HG02870 (cell line): Measurements from ENCODE around the gene SLC39A1.
A peak's percentile ranks its signal among the peaks of the same experiment; 100 is the strongest.
"Not testable (repeated sequence)": the region's sequence is repeated elsewhere in the genome, so short reads cannot be mapped to it uniquely, and the experiment has no call there.

ENCODE experiments used
- ATAC-seq: cut with Tn5 transposase; IDR thresholded peaks from one replicate; pipeline ENCODE4 v1.9.1; 2021; ENCODE audit warnings: mild to moderate bottlenecking, moderate library complexity; ENCODE audit not compliant: unreplicated experiment

Gene SLC39A1

GRCh38 chr1:153932156-153933131 is 30.9 kb downstream of the SLC39A1 start:
- no peak for ATAC-seq

- ATAC-seq: no peak
These were observed 33.1 kb downstream of the SLC39A1 start for GRCh38 chr1:153929981-153930948.

DNA sequence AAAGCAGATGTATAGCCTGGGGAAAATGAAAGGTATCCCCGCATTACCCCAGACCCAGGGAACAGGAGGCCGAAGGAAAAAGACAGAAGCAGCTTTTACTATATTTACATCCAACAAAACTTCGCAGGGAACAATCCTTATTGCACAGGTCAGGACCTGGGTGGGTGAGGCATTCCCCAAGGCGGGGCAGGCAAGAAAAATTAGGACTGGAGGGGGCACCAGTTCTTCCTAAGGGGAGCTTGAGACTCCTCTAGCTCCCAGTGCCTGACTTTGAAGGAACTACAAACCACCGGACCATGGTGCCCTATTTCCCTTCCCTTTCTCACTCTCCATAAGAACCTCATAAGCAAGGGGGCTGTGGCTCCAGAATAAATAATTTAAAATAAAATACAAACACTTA is 33.9 kb downstream of the SLC39A1 start:
- ATAC-seq: no peak

DNA sequence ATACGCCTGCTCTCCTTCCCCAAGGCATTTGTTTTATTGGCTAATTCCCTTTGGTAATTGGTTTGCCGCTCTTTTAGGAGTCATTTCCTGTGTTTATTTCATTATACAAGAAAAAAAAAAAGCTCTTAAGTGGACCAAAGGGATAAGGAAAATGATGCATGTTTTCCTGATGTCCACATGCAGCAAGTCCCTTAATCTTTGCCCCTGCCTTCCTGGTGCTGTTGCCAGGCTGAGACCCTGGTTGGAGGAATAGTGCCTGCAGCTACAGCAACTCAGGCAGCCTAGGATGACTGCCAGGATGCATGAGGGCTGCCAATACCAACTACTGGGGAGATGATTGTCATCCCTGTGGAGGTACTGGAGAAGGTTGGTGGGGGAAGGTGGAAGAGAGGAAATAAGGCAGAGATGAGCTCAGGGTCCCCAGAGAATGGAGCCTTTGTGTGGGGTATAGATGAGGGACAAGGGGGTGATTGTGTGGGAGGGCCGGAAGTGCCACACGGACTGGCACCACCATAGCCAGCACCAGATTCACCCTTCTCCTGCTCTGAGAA is 34.5 kb downstream of the SLC39A1 start:
- ATAC-seq: no peak

DNA sequence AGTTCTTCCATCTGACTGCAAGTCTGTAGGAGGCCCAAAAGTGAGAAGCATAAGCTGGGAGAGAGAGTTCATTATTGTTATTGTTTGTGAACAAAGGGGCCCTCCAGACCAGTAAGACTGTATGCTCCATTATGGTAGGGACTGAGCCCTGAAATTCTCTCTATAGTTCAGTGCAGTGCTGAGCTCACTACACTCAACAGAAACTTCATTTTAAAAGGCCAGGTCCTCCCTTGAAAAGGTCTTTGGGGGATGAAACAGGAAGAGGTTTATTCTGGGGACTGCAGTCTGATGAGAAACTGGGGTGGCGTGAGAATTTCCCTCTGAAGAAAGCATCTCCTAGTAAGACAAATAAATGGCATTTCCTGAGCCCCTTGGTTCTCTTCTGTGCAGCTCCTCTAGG is 35.1 kb downstream of the SLC39A1 start:
- ATAC-seq: no peak

- ATAC-seq: no peak
These were observed 36.9 kb downstream of the SLC39A1 start for GRCh38 chr1:153926405-153926804.

- ATAC-seq: peak; percentile 94
These were observed 40.1 kb downstream of the SLC39A1 start, which contains the start of gene GATAD2B for GRCh38 chr1:153922972-153923925. GATAD2B (minus strand) TSS chr1:153922972; CDS start chr1:153828347, 94,625 bp downstream.

- ATAC-seq: peak; percentile 8
These were observed 41.0 kb downstream of the SLC39A1 start for GRCh38 chr1:153922076-153922971.

- no peak for ATAC-seq
These were observed 41.6 kb downstream of the SLC39A1 start for GRCh38 chr1:153921803-153922075.

- ATAC-seq: no peak
These were observed 42.1 kb downstream of the SLC39A1 start for GRCh38 chr1:153921080-153921802.

DNA sequence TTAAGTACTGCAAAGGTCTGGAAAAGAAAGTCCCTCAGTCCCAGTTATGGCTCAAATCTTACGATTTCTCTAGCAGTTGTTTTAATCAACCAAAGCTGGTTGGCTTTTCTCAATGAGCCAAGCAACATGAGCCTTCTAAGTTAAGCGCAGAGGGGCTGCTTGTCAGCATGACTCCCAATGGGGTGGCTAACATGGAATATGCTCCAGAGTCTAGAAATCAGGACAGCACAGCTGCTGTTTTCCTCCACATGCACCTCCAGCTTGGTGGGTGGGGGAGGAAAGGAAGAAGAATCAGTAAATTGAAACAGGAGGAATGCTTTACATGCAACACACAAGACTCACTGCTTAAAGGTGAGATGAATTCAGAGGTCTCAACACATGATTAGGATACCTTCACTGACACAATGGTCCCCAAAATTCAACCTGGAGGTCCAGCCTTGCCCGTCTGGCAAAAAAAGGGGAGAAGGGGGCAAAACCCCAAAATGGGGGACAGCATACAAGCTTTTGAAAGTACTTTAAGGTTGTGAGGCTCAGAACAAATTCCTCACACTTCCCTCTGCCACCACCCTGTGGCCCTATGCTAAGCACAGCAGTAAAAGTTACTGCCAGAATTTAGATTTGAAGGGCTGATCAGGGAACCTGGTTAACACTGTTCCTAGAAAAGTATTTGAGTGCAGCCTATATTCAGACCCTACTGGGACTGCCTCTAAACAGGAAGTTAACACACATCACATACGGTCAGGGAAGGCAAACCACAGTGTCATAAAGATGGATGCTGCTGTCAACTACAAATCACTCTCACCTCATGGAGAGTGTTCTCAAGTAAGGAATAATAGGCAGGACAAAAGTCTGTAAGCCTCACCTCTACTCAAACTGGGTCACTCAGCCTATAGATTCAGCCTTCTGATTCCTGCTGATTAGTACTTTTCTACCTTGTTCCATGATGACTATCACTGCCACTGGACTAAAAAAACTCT is 43.2 kb downstream of the SLC39A1 start:
- no peak for ATAC-seq

DNA sequence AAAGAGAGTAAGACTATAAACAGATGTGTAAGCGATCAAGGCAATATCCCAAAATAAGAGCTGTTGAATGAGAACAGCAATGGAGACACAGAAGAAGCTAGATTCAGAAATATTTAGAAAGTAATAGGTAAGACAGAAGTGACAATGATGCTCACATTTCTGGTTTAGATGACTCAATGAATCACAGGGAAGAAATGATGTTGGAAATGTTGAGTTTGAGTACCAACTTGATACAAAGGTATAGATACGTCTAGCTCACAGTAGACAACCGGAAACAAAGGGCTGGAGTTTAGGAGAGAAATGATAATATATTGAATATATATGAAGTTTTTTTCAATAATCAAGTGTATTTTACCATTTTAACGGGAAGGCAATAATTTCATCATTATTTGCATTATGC is 47.0 kb downstream of the SLC39A1 start:
- no peak for ATAC-seq

DNA sequence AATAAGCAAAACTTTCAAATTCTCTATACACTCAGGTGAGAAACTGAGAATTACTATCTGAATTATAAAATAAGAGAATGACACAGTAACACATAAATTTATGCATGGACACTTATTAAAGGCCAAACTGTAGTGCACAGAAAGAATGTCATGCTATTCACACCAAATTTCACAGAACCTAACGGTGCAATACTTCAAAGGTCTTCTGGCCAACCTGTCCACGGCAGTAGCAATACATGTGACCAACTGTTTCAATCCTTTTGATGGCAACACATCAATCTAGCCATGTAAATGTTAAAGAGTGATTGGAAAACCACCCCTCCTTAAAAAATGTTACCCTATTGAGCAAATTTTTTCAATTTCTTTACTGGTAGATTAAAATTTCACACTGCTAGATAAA is 51.0 kb downstream of the SLC39A1 start:
- no peak for ATAC-seq

DNA sequence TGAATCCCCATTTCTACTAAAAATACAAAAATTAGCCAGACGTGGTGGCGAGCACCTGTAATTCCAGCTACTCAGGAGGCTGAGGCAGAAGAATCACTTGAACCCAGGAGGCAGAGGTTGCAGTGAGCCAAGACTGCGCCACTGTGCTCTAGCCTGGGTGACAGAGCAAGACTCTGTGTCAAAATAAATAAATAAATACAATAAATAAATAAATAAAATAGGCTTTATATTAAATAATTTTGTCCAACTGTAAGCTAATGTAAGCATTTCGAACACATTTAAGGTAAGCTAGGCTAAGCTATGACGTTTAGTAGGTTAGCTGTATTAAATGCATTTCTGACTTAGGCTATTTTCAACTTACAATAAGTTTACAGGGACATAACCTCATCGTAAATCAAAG is 52.8 kb downstream of the SLC39A1 start:
- ATAC-seq: not testable (repeated sequence)
